Left ventricle myocardium inferior (tissue), 1 donor: ENCODE measurements around the gene ANTXR2. TPM values are rescaled to one million over a fixed set of nuclear protein-coding genes. Genes with fewer than 3 reads are reported as not detected.

Experiments
- DNase-seq: peaks from one replicate; pipeline ENCODE4 v3.0.0-alpha.2; 2020
- H3K27ac ChIP-seq: fragments of 200-600 bp; replicated peaks from 2 replicates; pipeline ENCODE4 v1.8.0; 2021
- H3K27me3 ChIP-seq: fragments of 200-600 bp; 2 replicates; pipeline ENCODE4 v1.8.0; 2021; ENCODE audit warnings: low read depth
- H3K36me3 ChIP-seq: fragments of 200-600 bp; 2 replicates; pipeline ENCODE4 v1.8.0; 2021
- H3K4me1 ChIP-seq: fragments of 200-600 bp; 2 replicates; pipeline ENCODE4 v1.8.0; 2021
- H3K4me3 ChIP-seq: fragments of 200-600 bp; 2 replicates; pipeline ENCODE4 v1.8.0; 2021; ENCODE audit warnings: mild to moderate bottlenecking, moderate library complexity
- H3K9me3 ChIP-seq: fragments of 200-600 bp; replicated peaks from 2 replicates; pipeline ENCODE4 v1.8.0; 2021
- intact Hi-C: fragments of 100-400 bp; cut with micrococcal nuclease; formaldehyde crosslinking; loops from one replicate; pipeline ENCODE4 v1.11.0; 2022
- total RNA-seq: library from RNA; stranded (reverse); fragmentation: NEBNext Ultra II Directional; extraction: Animal tissue kit (Norgen Biotek cat#: 25700); gene quantifications from one replicate; pipeline ENCODE4 v1.2.1, GENCODE V29; 2021
- TF ChIP-seq, protein P1 (sequence below): fragments of 200-600 bp; IDR thresholded peaks from 2 replicates; pipeline ENCODE4 v1.8.0; 2021; ENCODE audit warnings: antibody characterized with exemption, mild to moderate bottlenecking, borderline replicate concordance
- donor health status: DM: no; HTN: yes; CAD: no; lungs with severe emphysema.

The ANTXR2 gene
- total RNA-seq, 1 donor from 2014 or later, result 42.4 TPM

DNA sequence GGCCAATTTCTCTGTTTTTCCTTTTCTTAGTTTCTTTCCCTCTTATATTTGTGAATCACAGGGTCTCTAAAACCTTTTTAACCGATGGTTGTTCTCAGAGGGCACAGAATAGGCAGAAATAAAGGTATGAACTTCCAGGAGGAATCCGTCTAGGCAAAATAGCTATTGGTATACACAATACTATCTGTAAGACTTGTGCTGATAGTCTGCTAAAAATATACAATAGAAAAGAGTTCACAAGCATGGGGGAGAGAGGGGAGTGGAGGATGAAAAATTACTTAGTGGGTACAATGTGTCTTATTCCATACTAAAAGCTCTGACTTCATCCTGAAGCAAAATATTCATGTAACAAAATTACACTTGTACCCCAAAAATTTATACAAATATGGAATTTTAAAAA, 30.2 kb downstream of the ANTXR2 start:
- DNase-seq, result no peak
- intact Hi-C loops, result no loop called here

DNA sequence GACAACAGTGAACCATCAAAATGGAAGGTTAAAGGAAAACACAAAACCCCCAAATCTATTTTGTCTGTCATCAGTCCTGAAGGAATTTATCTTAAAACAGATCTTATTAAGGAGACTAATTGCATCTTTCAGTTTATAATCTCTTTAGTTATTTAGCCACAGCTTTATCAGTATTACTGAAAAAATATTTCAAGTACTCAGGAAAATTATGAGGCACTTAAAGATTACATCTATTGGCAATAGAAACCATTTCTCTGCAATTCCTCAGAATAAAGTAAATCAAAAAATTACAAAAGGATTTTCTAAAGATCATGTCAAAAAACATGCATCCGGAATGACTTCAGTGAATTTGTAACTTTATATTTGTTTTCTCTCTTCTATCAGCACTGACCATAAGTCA, 35.2 kb downstream of the ANTXR2 start:
- no peak for DNase-seq
- intact Hi-C loops, result no loop called here
- peaks cover 7% of the 10 kb centered on the region for H3K36me3 ChIP-seq
- H3K4me3 ChIP-seq, result no peak overlapping the region
- peaks cover 47% of the 10 kb centered on the region for H3K4me1 ChIP-seq
- TF ChIP-seq, protein P1, sequence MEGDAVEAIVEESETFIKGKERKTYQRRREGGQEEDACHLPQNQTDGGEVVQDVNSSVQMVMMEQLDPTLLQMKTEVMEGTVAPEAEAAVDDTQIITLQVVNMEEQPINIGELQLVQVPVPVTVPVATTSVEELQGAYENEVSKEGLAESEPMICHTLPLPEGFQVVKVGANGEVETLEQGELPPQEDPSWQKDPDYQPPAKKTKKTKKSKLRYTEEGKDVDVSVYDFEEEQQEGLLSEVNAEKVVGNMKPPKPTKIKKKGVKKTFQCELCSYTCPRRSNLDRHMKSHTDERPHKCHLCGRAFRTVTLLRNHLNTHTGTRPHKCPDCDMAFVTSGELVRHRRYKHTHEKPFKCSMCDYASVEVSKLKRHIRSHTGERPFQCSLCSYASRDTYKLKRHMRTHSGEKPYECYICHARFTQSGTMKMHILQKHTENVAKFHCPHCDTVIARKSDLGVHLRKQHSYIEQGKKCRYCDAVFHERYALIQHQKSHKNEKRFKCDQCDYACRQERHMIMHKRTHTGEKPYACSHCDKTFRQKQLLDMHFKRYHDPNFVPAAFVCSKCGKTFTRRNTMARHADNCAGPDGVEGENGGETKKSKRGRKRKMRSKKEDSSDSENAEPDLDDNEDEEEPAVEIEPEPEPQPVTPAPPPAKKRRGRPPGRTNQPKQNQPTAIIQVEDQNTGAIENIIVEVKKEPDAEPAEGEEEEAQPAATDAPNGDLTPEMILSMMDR, result no peak
- H3K27me3 ChIP-seq, result no peaks in the 10 kb centered on the region
- peak overlapping the region; percentile 86 for H3K27ac ChIP-seq
- peaks cover 6% of the 10 kb centered on the region for H3K9me3 ChIP-seq

More for the DNA sequence above, 30.2 kb downstream of the ANTXR2 start:
- peaks cover 6% of the 10 kb centered on the region for H3K9me3 ChIP-seq
- no peaks in the 10 kb centered on the region for H3K27me3 ChIP-seq
- H3K4me1 ChIP-seq, result peaks cover 57% of the 10 kb centered on the region
- no peak overlapping the region for H3K4me3 ChIP-seq
- TF ChIP-seq, protein P1, result no peak
- peaks cover 7% of the 10 kb centered on the region for H3K36me3 ChIP-seq
- peak overlapping the region; percentile 53 for H3K27ac ChIP-seq

DNA sequence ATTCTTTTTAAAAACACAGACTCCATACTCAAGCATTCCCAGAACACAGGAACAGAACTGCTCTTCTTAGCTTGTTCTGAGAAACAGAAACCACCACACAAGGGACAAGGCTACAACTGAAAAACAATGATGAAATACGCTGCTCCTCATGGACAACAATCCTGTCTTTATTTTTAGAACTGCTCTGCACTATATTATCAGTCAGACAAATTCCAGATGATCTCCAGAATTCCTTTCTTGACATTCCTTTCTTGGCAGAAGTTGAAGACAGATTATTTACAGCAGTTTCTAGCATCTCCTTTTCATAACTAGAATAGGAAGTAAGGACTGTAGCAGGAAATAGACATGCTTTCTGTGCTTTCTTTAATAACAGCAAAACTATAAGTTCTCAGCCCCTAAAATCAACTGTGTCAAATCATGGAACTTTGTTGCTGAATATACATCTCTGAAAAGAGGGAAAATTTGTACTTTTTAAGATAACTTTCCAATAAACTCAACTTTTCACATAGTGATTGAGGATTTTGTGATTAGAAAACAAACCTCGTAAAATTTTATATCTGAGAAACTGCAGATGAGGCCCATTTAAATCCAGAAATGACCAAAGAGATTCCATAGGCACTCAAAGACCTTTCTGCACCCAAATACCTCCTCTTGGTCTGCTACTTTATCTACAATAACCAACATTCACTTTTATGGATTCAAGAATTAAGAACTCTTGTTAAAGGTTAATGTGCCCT, 35.9 kb downstream of the ANTXR2 start:
- DNase-seq, result no peak
- intact Hi-C loops, result no loop called here
- H3K4me3 ChIP-seq, result peak overlapping the region; percentile 45

DNA sequence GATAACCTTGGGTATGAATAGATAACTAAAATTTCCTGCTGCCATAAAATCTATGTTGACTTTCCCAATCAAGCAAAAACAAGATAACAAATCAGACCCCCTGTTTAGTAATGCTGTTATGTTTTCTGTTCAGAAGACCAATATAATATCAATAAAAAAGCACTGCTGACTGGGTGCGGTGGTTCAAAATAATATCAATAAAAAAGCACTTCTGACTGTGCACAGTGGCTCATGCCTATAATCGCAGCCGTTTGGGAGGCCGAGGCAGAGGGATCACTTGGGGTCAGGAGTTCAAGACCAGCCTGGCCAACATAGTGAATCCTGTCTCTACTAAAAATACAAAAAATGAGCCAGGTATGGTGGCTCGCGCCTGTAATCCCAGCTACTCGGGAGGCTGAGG, 36.7 kb downstream of the ANTXR2 start:
- Histone ChIP-seq H3K27me3 (no peaks in the 10 kb centered on the region), H3K27ac (peak overlapping the region; percentile 86), H3K4me1 (peaks cover 37% of the 10 kb centered on the region), H3K9me3 (peaks cover 6% of the 10 kb centered on the region), H3K4me3 (peak overlapping the region; percentile 45), H3K36me3 (peaks cover 8% of the 10 kb centered on the region)
- TF ChIP-seq, protein P1, result no peak
- no peak for DNase-seq
- intact Hi-C loops, result no loop called here

More for the DNA sequence above, 35.9 kb downstream of the ANTXR2 start:
- H3K27me3 ChIP-seq, result no peaks in the 10 kb centered on the region
- TF ChIP-seq, protein P1, result no peak
- peak overlapping the region; percentile 86 for H3K27ac ChIP-seq
- H3K36me3 ChIP-seq, result peaks cover 7% of the 10 kb centered on the region
- H3K4me1 ChIP-seq, result peaks cover 39% of the 10 kb centered on the region
- peaks cover 6% of the 10 kb centered on the region for H3K9me3 ChIP-seq

DNA sequence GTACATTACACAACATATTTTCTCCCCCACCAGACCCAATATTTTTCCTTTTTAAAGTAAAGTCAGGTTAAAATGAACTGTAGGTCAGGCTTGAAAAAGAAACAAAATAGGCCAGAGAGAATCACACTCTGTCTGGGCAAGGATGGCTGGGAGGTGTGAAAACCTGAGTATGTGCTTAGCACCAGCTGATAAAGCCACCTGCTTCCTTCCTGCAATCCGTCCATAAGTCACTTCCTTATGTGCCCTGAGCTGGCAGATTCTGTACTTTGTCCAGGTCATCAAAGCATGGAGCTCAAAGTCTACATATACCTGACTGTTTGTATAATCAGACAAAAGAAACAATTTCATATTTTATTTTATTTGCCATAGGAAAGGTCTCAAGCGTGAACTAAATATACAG, 37.7 kb downstream of the ANTXR2 start:
- Histone ChIP-seq H3K36me3 (peaks cover 17% of the 10 kb centered on the region), H3K9me3 (peaks cover 6% of the 10 kb centered on the region)

More for the DNA sequence above, 37.7 kb downstream of the ANTXR2 start:
- H3K4me1 ChIP-seq, result peaks cover 37% of the 10 kb centered on the region
- DNase-seq, result no peak
- H3K27me3 ChIP-seq, result no peaks in the 10 kb centered on the region
- peak overlapping the region; percentile 86 for H3K27ac ChIP-seq
- TF ChIP-seq, protein P1, result no peak
- intact Hi-C loops, result no loop called here
- H3K4me3 ChIP-seq, result no peak overlapping the region
